HG03460 (cell line): Measurements from ENCODE around the gene SOWAHA.

Experiments used
- ATAC-seq: cut with Tn5 transposase; IDR thresholded peaks from one replicate; pipeline ENCODE4 v1.9.1; 2021; ENCODE audit not compliant: unreplicated experiment

SOWAHA gene

GRCh38 chr5:132825033-132825833 is 12.1 kb downstream of the SOWAHA start:
- ATAC-seq = no peak

- no peak for ATAC-seq
Observed at GRCh38 chr5:132825834-132826391, 12.8 kb downstream of the SOWAHA start.

- ATAC-seq = no peak
Observed at GRCh38 chr5:132826424-132827082, 13.5 kb downstream of the SOWAHA start.

GRCh38 chr5:132827943-132828673 is 15.0 kb downstream of the SOWAHA start:
- no peak for ATAC-seq

- no peak for ATAC-seq
Observed at GRCh38 chr5:132828846-132829494, 15.9 kb downstream of the SOWAHA start.

- ATAC-seq = peak; percentile 74
Observed at GRCh38 chr5:132829742-132830435, 16.8 kb downstream of the SOWAHA start.

- ATAC-seq = peak; percentile 64
Observed at GRCh38 chr5:132830436-132831094, 17.5 kb downstream of the SOWAHA start, which contains the start of gene SHROOM1. Gene SHROOM1, minus strand, starts transcription at chr5:132830647. Its CDS starts 4,507 bp downstream, at chr5:132826140.

- ATAC-seq = no peak
Observed at GRCh38 chr5:132831095-132831860, 18.2 kb downstream of the SOWAHA start.

- no peak for ATAC-seq
Observed at GRCh38 chr5:132832612-132833011, 19.5 kb downstream of the SOWAHA start.

- ATAC-seq = no peak
Observed at GRCh38 chr5:132834057-132834456, 21.0 kb downstream of the SOWAHA start.

GRCh38 chr5:132836852-132837251 is 23.8 kb downstream of the SOWAHA start:
- no peak for ATAC-seq

- ATAC-seq = no peak
Observed at GRCh38 chr5:132837868-132838267, 24.8 kb downstream of the SOWAHA start.

- no peak for ATAC-seq
Observed at GRCh38 chr5:132838516-132839282, 25.6 kb downstream of the SOWAHA start.

- no peak for ATAC-seq
Observed at GRCh38 chr5:132839426-132840301, 26.6 kb downstream of the SOWAHA start.

- ATAC-seq = no peak
Observed at GRCh38 chr5:132840313-132840712, 27.2 kb downstream of the SOWAHA start.

- no peak for ATAC-seq
Observed at GRCh38 chr5:132840896-132841295, 27.8 kb downstream of the SOWAHA start.

- no peak for ATAC-seq
Observed at GRCh38 chr5:132841305-132841704, 28.2 kb downstream of the SOWAHA start.
